WTC11 (cell line): ENCODE data around the gene TBC1D23. TPM values are rescaled to one million over a fixed set of nuclear protein-coding genes. Genes with fewer than 3 reads are reported as not detected.
"Not testable (repeated sequence)": the region's sequence is repeated elsewhere in the genome, so short reads cannot be mapped to it uniquely, and the experiment has no call there.

ENCODE experiments used
- ATAC-seq: fragments of 200-7000 bp; cut with Tn5 transposase; 2 replicates; pipeline ENCODE4 v1.10.0; 2021; ENCODE audit warnings: mild to moderate bottlenecking, moderate library complexity
- CTCF ChIA-PET: fragments of 300-600 bp; sonication (Branson Sonifier 250); formaldehyde crosslinking; loops from one replicate; lab custom pipeline; 2021; ENCODE audit warnings: antibody characterized with exemption; lab: Charles Lee
- POLR2A ChIA-PET: fragments of 350-600 bp; sonication (Branson Sonifier 250); formaldehyde crosslinking; loops from one replicate; lab custom pipeline; 2021; ENCODE audit warnings: antibody characterized with exemption; lab: Charles Lee
- DNase-seq: peaks from one replicate; pipeline ENCODE4 v3.0.0; 2021; ENCODE audit warnings: low spot score
- H3K27ac Mint-ChIP-seq: 2 replicates; pipeline ENCODE4 v1.8.0; 2021; ENCODE audit warnings: mixed read lengths
- H3K27me3 Mint-ChIP-seq: 2 replicates; pipeline ENCODE4 v1.8.0; 2021; ENCODE audit warnings: low read depth, mild to moderate bottlenecking, moderate library complexity, mixed read lengths
- H3K36me3 Mint-ChIP-seq: 2 replicates; pipeline ENCODE4 v1.8.0; 2021; ENCODE audit warnings: mixed read lengths
- H3K4me1 Mint-ChIP-seq: 2 replicates; pipeline ENCODE4 v1.8.0; 2022; ENCODE audit warnings: mixed read lengths
- H3K4me3 Mint-ChIP-seq: 2 replicates; pipeline ENCODE4 v1.8.0; 2021; ENCODE audit warnings: mild to moderate bottlenecking, moderate library complexity, mixed read lengths
- H3K9me3 Mint-ChIP-seq: 2 replicates; pipeline ENCODE4 v1.8.0; 2021; ENCODE audit warnings: mixed read lengths
- ATF1 ChIP-seq: sonication (generic); formaldehyde crosslinking; IDR thresholded peaks from 2 replicates; pipeline ENCODE4 v1.8.1; 2023; ENCODE audit warnings: mild to moderate bottlenecking, moderate library complexity, missing genetic modification reagents
- CBFB ChIP-seq: sonication (generic); formaldehyde crosslinking; IDR thresholded peaks from 2 replicates; pipeline ENCODE4 v1.8.1; 2022; ENCODE audit warnings: mild to moderate bottlenecking, low read depth, missing genetic modification reagents
- CREB1 ChIP-seq: sonication (generic); formaldehyde crosslinking; IDR thresholded peaks from 2 replicates; pipeline ENCODE4 v1.8.0; 2023; ENCODE audit warnings: mild to moderate bottlenecking, missing genetic modification reagents
- ETV6 ChIP-seq: sonication (generic); formaldehyde crosslinking; IDR thresholded peaks from 2 replicates; pipeline ENCODE4 v1.8.1; 2022; ENCODE audit warnings: mild to moderate bottlenecking, missing genetic modification reagents
- FOXP1 ChIP-seq: sonication (generic); formaldehyde crosslinking; IDR thresholded peaks from 2 replicates; pipeline ENCODE4 v1.8.0; 2022; ENCODE audit warnings: missing genetic modification reagents, mild to moderate bottlenecking, moderate library complexity, borderline replicate concordance
- JUN ChIP-seq: sonication (generic); formaldehyde crosslinking; IDR thresholded peaks from 2 replicates; pipeline ENCODE4 v1.8.0; 2023; ENCODE audit warnings: mild to moderate bottlenecking, missing genetic modification reagents
- MAX ChIP-seq: sonication (generic); formaldehyde crosslinking; IDR thresholded peaks from 2 replicates; pipeline ENCODE4 v1.8.0; 2022; ENCODE audit warnings: mild to moderate bottlenecking, missing genetic modification reagents
- MYBL2 ChIP-seq: sonication (generic); formaldehyde crosslinking; IDR thresholded peaks from 2 replicates; pipeline ENCODE4 v1.8.1; 2023; ENCODE audit warnings: mild to moderate bottlenecking, moderate library complexity, missing genetic modification reagents
- NR1H2 ChIP-seq: sonication (generic); formaldehyde crosslinking; IDR thresholded peaks from 2 replicates; pipeline ENCODE4 v1.9.0; 2021; ENCODE audit warnings: mild to moderate bottlenecking, moderate library complexity, missing genetic modification reagents
- OVOL2 ChIP-seq: fragments of 250-450 bp; sonication (Bioruptor Pico); IDR thresholded peaks from 2 replicates; pipeline ENCODE4 v1.9.0; 2021; ENCODE audit warnings: mild to moderate bottlenecking, borderline replicate concordance
- RELA ChIP-seq: sonication (generic); formaldehyde crosslinking; IDR thresholded peaks from 2 replicates; pipeline ENCODE4 v1.8.1; 2022; ENCODE audit warnings: missing genetic modification reagents, mild to moderate bottlenecking, borderline replicate concordance
- TCF7 ChIP-seq: sonication (generic); formaldehyde crosslinking; IDR thresholded peaks from 2 replicates; pipeline ENCODE4 v1.8.0; 2022; ENCODE audit warnings: mild to moderate bottlenecking, low read depth, missing genetic modification reagents, moderate library complexity
- ZNF671 ChIP-seq: fragments of 250-450 bp; sonication (Bioruptor Pico); IDR thresholded peaks from 2 replicates; pipeline ENCODE4 v1.8.0; 2021; ENCODE audit warnings: mild to moderate bottlenecking
- total RNA-seq: library from RNA; stranded (reverse); gene quantifications from 3 replicates; pipeline ENCODE4 v1.2.3, GENCODE V29; 2021
- TF ChIP-seq, protein P1 (sequence below): fragments of 250-450 bp; sonication (Bioruptor Pico); IDR thresholded peaks from 2 replicates; pipeline ENCODE4 v2.1.2; 2022; ENCODE audit warnings: mild to moderate bottlenecking, moderate library complexity
- TF ChIP-seq, protein P2 (sequence below): fragments of 250-450 bp; sonication (Bioruptor Pico); IDR thresholded peaks from 2 replicates; pipeline ENCODE4 v1.9.0; 2021; ENCODE audit warnings: moderate library complexity, mild to moderate bottlenecking, inconsistent platforms, borderline replicate concordance
- TF ChIP-seq, protein P3 (sequence below): sonication (generic); formaldehyde crosslinking; IDR thresholded peaks from 2 replicates; pipeline ENCODE4 v1.8.1; 2023; ENCODE audit warnings: mild to moderate bottlenecking, missing genetic modification reagents
- TF ChIP-seq, protein P4 (sequence below): fragments of 250-450 bp; sonication (Bioruptor Pico); IDR thresholded peaks from 2 replicates; pipeline ENCODE4 v1.8.0; 2021; ENCODE audit warnings: mild to moderate bottlenecking
- TF ChIP-seq, protein P5 (sequence below): sonication (generic); formaldehyde crosslinking; IDR thresholded peaks from 2 replicates; pipeline ENCODE4 v1.8.0; 2022; ENCODE audit warnings: missing genetic modification reagents

TBC1D23 gene
- total RNA-seq, 1 experiment from 2014 or later = 73.6 TPM

DNA sequence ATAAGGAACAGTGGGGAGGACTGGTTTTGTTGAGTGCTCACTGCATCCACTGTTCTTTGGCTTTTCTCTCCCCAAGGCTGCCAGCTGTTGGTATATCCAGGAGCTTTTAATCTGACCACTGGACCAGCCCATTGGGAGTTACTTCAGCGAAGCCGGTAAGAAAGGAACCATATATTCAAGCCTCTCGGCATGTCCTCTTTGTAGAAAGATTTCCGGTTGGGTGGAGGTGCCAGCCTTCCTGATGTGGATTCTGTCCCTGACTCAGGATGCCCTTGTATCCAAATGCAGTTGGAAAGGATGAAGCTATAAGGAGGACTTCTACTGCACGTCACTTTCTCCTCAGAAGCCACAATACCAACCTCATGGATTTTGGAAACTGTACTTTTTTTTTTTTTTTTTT is 87.9 kb downstream of the TBC1D23 start (continued):
- TF ChIP-seq, protein P1, sequence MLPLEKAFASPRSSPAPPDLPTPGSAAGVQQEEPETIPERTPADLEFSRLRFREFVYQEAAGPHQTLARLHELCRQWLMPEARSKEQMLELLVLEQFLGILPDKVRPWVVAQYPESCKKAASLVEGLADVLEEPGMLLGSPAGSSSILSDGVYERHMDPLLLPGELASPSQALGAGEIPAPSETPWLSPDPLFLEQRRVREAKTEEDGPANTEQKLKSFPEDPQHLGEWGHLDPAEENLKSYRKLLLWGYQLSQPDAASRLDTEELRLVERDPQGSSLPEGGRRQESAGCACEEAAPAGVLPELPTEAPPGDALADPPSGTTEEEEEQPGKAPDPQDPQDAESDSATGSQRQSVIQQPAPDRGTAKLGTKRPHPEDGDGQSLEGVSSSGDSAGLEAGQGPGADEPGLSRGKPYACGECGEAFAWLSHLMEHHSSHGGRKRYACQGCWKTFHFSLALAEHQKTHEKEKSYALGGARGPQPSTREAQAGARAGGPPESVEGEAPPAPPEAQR = no peak
- TF ChIP-seq, all 79 proteins: peak for 0

- peaks cover 35% of the 10 kb centered on the region for H3K36me3 Mint-ChIP-seq
- POLR2A ChIA-PET, CTCF ChIA-PET, H3K9me3 Mint-ChIP-seq, ATAC-seq, H3K27me3 Mint-ChIP-seq, H3K4me3 Mint-ChIP-seq, H3K27ac Mint-ChIP-seq, H3K4me1 Mint-ChIP-seq, DNase-seq: not testable (repeated sequence)
Measured at GRCh38 chr3:100351770-100352169, 91.0 kb downstream of the TBC1D23 start.

- no peaks in the 10 kb centered on the region for H3K27me3 Mint-ChIP-seq
- H3K36me3 Mint-ChIP-seq = peaks cover 33% of the 10 kb centered on the region
- no peaks in the 10 kb centered on the region for H3K4me1 Mint-ChIP-seq
- TF ChIP-seq ATF1 (CRISPR knock-in tag) = no peak
- TF ChIP-seq, protein P2, sequence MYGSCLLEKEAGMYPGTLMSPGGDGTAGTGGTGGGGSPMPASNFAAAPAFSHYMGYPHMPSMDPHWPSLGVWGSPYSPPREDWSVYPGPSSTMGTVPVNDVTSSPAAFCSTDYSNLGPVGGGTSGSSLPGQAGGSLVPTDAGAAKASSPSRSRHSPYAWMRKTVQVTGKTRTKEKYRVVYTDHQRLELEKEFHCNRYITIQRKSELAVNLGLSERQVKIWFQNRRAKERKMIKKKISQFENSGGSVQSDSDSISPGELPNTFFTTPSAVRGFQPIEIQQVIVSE = no peak
- no peak for TF ChIP-seq JUN
- TF ChIP-seq ETV6 (CRISPR knock-in tag) = no peak
- TF ChIP-seq NR1H2 = no peak
- no peak for TF ChIP-seq MYBL2
- ATAC-seq (no peak), DNase-seq (no peak)
- ChIA-PET POLR2A (no interaction called here), CTCF (no interaction called here)
- no peak overlapping the region for H3K27ac Mint-ChIP-seq
- H3K9me3 Mint-ChIP-seq = no peaks in the 10 kb centered on the region; the same call in 1 of the 2 replicates
- no peak overlapping the region for H3K4me3 Mint-ChIP-seq
Measured at GRCh38 chr3:100352296-100353231, 91.8 kb downstream of the TBC1D23 start.

GRCh38 chr3:100354850-100355249 is 94.1 kb downstream of the TBC1D23 start:
- H3K9me3 Mint-ChIP-seq = no peaks in the 10 kb centered on the region; the same call in 1 of the 2 replicates
- H3K27me3 Mint-ChIP-seq = no peaks in the 10 kb centered on the region
- no peaks in the 10 kb centered on the region for H3K4me1 Mint-ChIP-seq
- no peak for DNase-seq
- peaks cover 24% of the 10 kb centered on the region for H3K36me3 Mint-ChIP-seq
- ATAC-seq = no peak
- CTCF ChIA-PET = no interaction called here
- POLR2A ChIA-PET = no interaction called here
- no peak overlapping the region for H3K4me3 Mint-ChIP-seq
- no peak overlapping the region for H3K27ac Mint-ChIP-seq
- TF ChIP-seq, protein P2 = no peak
- TF ChIP-seq, protein P3, sequence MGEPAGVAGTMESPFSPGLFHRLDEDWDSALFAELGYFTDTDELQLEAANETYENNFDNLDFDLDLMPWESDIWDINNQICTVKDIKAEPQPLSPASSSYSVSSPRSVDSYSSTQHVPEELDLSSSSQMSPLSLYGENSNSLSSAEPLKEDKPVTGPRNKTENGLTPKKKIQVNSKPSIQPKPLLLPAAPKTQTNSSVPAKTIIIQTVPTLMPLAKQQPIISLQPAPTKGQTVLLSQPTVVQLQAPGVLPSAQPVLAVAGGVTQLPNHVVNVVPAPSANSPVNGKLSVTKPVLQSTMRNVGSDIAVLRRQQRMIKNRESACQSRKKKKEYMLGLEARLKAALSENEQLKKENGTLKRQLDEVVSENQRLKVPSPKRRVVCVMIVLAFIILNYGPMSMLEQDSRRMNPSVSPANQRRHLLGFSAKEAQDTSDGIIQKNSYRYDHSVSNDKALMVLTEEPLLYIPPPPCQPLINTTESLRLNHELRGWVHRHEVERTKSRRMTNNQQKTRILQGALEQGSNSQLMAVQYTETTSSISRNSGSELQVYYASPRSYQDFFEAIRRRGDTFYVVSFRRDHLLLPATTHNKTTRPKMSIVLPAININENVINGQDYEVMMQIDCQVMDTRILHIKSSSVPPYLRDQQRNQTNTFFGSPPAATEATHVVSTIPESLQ (CRISPR knock-in tag) = no peak
- TF ChIP-seq MAX (CRISPR knock-in tag) (no peak), CREB1 (CRISPR knock-in tag) (no peak), FOXP1 (CRISPR knock-in tag) (no peak), CBFB (CRISPR knock-in tag) (no peak), ZNF671 (CRISPR knock-in tag) (no peak), MYBL2 (no peak), RELA (CRISPR knock-in tag) (no peak), OVOL2 (no peak), TCF7 (no peak)
- TF ChIP-seq, protein P4, sequence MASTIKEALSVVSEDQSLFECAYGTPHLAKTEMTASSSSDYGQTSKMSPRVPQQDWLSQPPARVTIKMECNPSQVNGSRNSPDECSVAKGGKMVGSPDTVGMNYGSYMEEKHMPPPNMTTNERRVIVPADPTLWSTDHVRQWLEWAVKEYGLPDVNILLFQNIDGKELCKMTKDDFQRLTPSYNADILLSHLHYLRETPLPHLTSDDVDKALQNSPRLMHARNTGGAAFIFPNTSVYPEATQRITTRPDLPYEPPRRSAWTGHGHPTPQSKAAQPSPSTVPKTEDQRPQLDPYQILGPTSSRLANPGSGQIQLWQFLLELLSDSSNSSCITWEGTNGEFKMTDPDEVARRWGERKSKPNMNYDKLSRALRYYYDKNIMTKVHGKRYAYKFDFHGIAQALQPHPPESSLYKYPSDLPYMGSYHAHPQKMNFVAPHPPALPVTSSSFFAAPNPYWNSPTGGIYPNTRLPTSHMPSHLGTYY (CRISPR knock-in tag) = no peak
- TF ChIP-seq, protein P5, sequence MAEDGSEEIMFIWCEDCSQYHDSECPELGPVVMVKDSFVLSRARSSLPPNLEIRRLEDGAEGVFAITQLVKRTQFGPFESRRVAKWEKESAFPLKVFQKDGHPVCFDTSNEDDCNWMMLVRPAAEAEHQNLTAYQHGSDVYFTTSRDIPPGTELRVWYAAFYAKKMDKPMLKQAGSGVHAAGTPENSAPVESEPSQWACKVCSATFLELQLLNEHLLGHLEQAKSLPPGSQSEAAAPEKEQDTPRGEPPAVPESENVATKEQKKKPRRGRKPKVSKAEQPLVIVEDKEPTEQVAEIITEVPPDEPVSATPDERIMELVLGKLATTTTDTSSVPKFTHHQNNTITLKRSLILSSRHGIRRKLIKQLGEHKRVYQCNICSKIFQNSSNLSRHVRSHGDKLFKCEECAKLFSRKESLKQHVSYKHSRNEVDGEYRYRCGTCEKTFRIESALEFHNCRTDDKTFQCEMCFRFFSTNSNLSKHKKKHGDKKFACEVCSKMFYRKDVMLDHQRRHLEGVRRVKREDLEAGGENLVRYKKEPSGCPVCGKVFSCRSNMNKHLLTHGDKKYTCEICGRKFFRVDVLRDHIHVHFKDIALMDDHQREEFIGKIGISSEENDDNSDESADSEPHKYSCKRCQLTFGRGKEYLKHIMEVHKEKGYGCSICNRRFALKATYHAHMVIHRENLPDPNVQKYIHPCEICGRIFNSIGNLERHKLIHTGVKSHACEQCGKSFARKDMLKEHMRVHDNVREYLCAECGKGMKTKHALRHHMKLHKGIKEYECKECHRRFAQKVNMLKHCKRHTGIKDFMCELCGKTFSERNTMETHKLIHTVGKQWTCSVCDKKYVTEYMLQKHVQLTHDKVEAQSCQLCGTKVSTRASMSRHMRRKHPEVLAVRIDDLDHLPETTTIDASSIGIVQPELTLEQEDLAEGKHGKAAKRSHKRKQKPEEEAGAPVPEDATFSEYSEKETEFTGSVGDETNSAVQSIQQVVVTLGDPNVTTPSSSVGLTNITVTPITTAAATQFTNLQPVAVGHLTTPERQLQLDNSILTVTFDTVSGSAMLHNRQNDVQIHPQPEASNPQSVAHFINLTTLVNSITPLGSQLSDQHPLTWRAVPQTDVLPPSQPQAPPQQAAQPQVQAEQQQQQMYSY (CRISPR knock-in tag) = no peak
